ENCODE data around the gene AHRR. TPM values are rescaled to one million over a fixed set of nuclear protein-coding genes. Genes with fewer than 3 reads are reported as not detected.

Gene AHRR
- total RNA-seq, 1 experiment from 2014 or later, result 2.2 TPM

- no peak for TF ChIP-seq CTCF (conservative IDR thresholded peaks at IDR 0.05)
- Histone ChIP-seq H4K91ac (ENCODE audit: insufficient read length, low read depth, low read length) (no peak overlapping the region), H3K23ac (ENCODE audit: insufficient read length, low read depth, low read length) (no peak overlapping the region), H2AFZ (ENCODE audit: low read length) (no peak overlapping the region), H3K18ac (ENCODE audit: insufficient read length, low read depth, low read length) (no peak overlapping the region), H4K8ac (replicated peaks; ENCODE audit: insufficient read length, low read depth, low read length) (no peak overlapping the region), H2BK15ac (ENCODE audit: low read depth, low read length) (no peak overlapping the region), H3K4me2 (ENCODE audit: insufficient read depth, insufficient read length, low read length) (no peak overlapping the region), H2BK120ac (ENCODE audit: low read depth, low read length, poor library complexity, severe bottlenecking) (no peak overlapping the region), H3K79me1 (ENCODE audit: insufficient read depth, low read depth, low read length, poor library complexity, severe bottlenecking) (no peaks in the 10 kb centered on the region), H2BK5ac (ENCODE audit: insufficient read length, low read length) (no peak overlapping the region), H2AK5ac (ENCODE audit: insufficient read length, low read length) (no peak overlapping the region), H3K23me2 (ENCODE audit: insufficient read length, low read depth, low read length, poor library complexity, severe bottlenecking) (no peaks in the 10 kb centered on the region), H2BK20ac (ENCODE audit: low read depth, low read length, poor library complexity, severe bottlenecking) (no peak overlapping the region), H4K5ac (ENCODE audit: insufficient read length, low read depth, low read length) (no peak overlapping the region), H3T11ph (ENCODE audit: low read length) (no peak overlapping the region), H3K27ac (ENCODE audit: insufficient read length, low read depth, low read length) (no peak overlapping the region), H3K56ac (ENCODE audit: insufficient read length, low read depth, low read length) (no peak overlapping the region), H2BK12ac (ENCODE audit: insufficient read length, low read depth, low read length) (no peak overlapping the region), H3K14ac (ENCODE audit: insufficient read depth, low read length) (no peak overlapping the region), H3K79me2 (ENCODE audit: insufficient read depth, low read length) (no peaks in the 10 kb centered on the region), H3K4ac (ENCODE audit: low read depth, low read length) (no peak overlapping the region), H3K4me1 (ENCODE audit: insufficient read depth, low read length) (no peaks in the 10 kb centered on the region), H3K9me3 (ENCODE audit: control insufficient read depth, low read depth, low read length) (no peaks in the 10 kb centered on the region), H3K9ac (ENCODE audit: extremely low read depth, insufficient read length, low read length) (no peak overlapping the region), H3K27me3 (ENCODE audit: insufficient read depth, low read length) (no peaks in the 10 kb centered on the region), H4K20me1 (ENCODE audit: control insufficient read depth, insufficient read depth, insufficient read length) (no peaks in the 10 kb centered on the region)
- DNase-seq, result peak; percentile 20
- peaks cover 0 to 4% (median 0%) of the 10 kb centered on the region in 3 experiments; a peak in 3 of 7 replicates for H3K36me3 Mint-ChIP-seq (ENCODE audit: insufficient read depth in 1 of 3, low read depth in 3 of 3)
- peaks cover 6 to 8% of the 10 kb centered on the region in 2 experiments; a peak in 2 of 5 replicates for H3K9me3 Mint-ChIP-seq
- H3K27me3 Mint-ChIP-seq (ENCODE audit: low read depth), result peaks cover 11% of the 10 kb centered on the region
- H3K27ac Mint-ChIP-seq, result no peak overlapping the region
- WGBS (ENCODE audit: extremely low coverage, insufficient read length, low lambda C conversion rate), result no CpG with 5 or more reads among the region's 25 CpGs
- H3K4me1 Mint-ChIP-seq, result peaks cover 3 to 6% of the 10 kb centered on the region in 2 experiments; a peak in 3 of 4 replicates
- H3K4me3 Mint-ChIP-seq, result no peak overlapping the region; a peak in 1 of 5 replicates
Measured at GRCh38 chr5:430214-430925, 108.9 kb downstream of the AHRR start.
